Omental fat pad (tissue), 4 donors: Measurements from ENCODE around the gene CMSS1. TPM values are rescaled to one million over a fixed set of nuclear protein-coding genes. Genes with fewer than 3 reads are reported as not detected.

Source experiments
- ATAC-seq: fragments of 150-250 bp; one replicate; pipeline ENCODE4 v1.9.1; 2016; ENCODE audit warnings: mild to moderate bottlenecking, moderate library complexity; ENCODE audit not compliant: low FRiP score
- DNase-seq: peaks from one replicate; pipeline ENCODE4 v3.0.0-alpha.2; 2019; ENCODE audit warnings: low spot score
- CTCF ChIP-seq, 3 donors: fragments of 450-650 bp; IDR thresholded peaks; one replicate each; pipeline ENCODE4 v1.5.1; 2016 to 2017; ENCODE audit warnings: antibody characterized with exemption in 3 of 3, mild to moderate bottlenecking in 3 of 3, moderate library complexity in 2 of 3
- total RNA-seq, 4 donors: library from RNA; depleted of rRNA; stranded (reverse); fragments of >200 nt; gene quantifications; one replicate each; pipeline ENCODE4 v1.1.0, GENCODE V29; 2016

Gene CMSS1
- total RNA-seq, 4 donors from 2014 or later: 16.9 to 29.3 (median 21.1) TPM

GRCh38 chr3:100151024-100151707, 333.5 kb downstream of the CMSS1 start:
- no peak for TF ChIP-seq CTCF (IDR thresholded peaks at IDR 0.05)
- no peak for DNase-seq
- ATAC-seq: peak; percentile 24

GRCh38 chr3:100154171-100154570, 336.5 kb downstream of the CMSS1 start:
- DNase-seq (no peak), ATAC-seq (no peak)
- TF ChIP-seq CTCF (IDR thresholded peaks at IDR 0.05): no peak

- TF ChIP-seq CTCF (IDR thresholded peaks at IDR 0.05): no peak
- no peak for ATAC-seq
- no peak for DNase-seq
These were observed 337.5 kb downstream of the CMSS1 start for GRCh38 chr3:100155128-100155527.

- TF ChIP-seq CTCF (IDR thresholded peaks at IDR 0.05): no peak
- ATAC-seq: no peak
- no peak for DNase-seq
These were observed 337.9 kb downstream of the CMSS1 start for GRCh38 chr3:100155590-100155989.

- ATAC-seq: no peak
- no peak for DNase-seq
- no peak for TF ChIP-seq CTCF (IDR thresholded peaks at IDR 0.05)
These were observed 340.0 kb downstream of the CMSS1 start for GRCh38 chr3:100157685-100158084.

- TF ChIP-seq CTCF (IDR thresholded peaks at IDR 0.05): no peak
- DNase-seq (no peak), ATAC-seq (no peak)
These were observed 341.3 kb downstream of the CMSS1 start for GRCh38 chr3:100158918-100159330.
